Muscle layer of colon (tissue), 2 donors: Measurements from ENCODE around the gene VAMP5.
A peak's percentile ranks its signal among the peaks of the same experiment; 100 is the strongest.

Source experiments
- H3K27ac ChIP-seq: one replicate; pipeline ENCODE4 v1.7.0; 2013; ENCODE audit warnings: low read depth, mild to moderate bottlenecking, low read length, moderate library complexity
- H3K27me3 ChIP-seq, 2 donors: one replicate each; pipeline ENCODE4 v1.7.0; 2013; ENCODE audit warnings: low read length in 2 of 2, mild to moderate bottlenecking in 2 of 2; ENCODE audit not compliant: insufficient read depth in 2 of 2, control insufficient read depth in 1 of 2
- H3K36me3 ChIP-seq: one replicate; pipeline ENCODE4 v1.7.0; 2013; ENCODE audit warnings: mild to moderate bottlenecking, low read length; ENCODE audit not compliant: insufficient read depth
- H3K4me1 ChIP-seq: one replicate; pipeline ENCODE4 v1.7.0; 2013; ENCODE audit warnings: mild to moderate bottlenecking, low read length; ENCODE audit not compliant: insufficient read depth
- H3K4me3 ChIP-seq, 2 donors: one replicate each; pipeline ENCODE4 v1.7.0; 2013; ENCODE audit warnings: low read length in 2 of 2, low read depth in 1 of 2, mild to moderate bottlenecking in 1 of 2, moderate library complexity in 1 of 2
- H3K9ac ChIP-seq: one replicate; pipeline ENCODE4 v1.7.0; 2013; ENCODE audit warnings: low read length
- H3K9me3 ChIP-seq: one replicate; pipeline ENCODE4 v1.7.0; 2013; ENCODE audit warnings: mild to moderate bottlenecking, low read length
- donor health status: abdominal sarcoma.
- donor health status: Adenocarcinoma of cecum.

The VAMP5 gene

GRCh38 chr2:85577386-85578242, 6.6 kb upstream of the VAMP5 start, which contains the start of gene VAMP8:
Gene VAMP8 (plus strand): TSS chr2:85577586. CDS start chr2:85577647, 61 bp downstream.
- Histone ChIP-seq H3K9me3 (no peaks in the 10 kb centered on the region), H3K9ac (no peak within 1 kb of the TSS), H3K4me1 (no peaks in the 10 kb centered on the region), H3K4me3 (peak within 1 kb of the TSS; percentile 4 to 14), H3K27me3 (no peaks in the 10 kb centered on the region), H3K36me3 (no peaks in the 10 kb centered on the region), H3K27ac (peak within 1 kb of the TSS; percentile 32)

GRCh38 chr2:85578243-85579180, 5.7 kb upstream of the VAMP5 start:
- H3K27me3 ChIP-seq, result no peaks in the 10 kb centered on the region
- H3K9me3 ChIP-seq, result no peaks in the 10 kb centered on the region
- no peaks in the 10 kb centered on the region for H3K4me1 ChIP-seq
- peak overlapping the region in 1 of 2 donors; percentile 14 for H3K4me3 ChIP-seq
- H3K9ac ChIP-seq, result no peak overlapping the region
- no peaks in the 10 kb centered on the region for H3K36me3 ChIP-seq
- H3K27ac ChIP-seq, result no peak overlapping the region

GRCh38 chr2:85579266-85579935, 4.8 kb upstream of the VAMP5 start:
- Histone ChIP-seq H3K27ac (no peak overlapping the region), H3K4me3 (no peak overlapping the region), H3K9ac (no peak overlapping the region), H3K9me3 (no peaks in the 10 kb centered on the region), H3K4me1 (peaks cover 4% of the 10 kb centered on the region), H3K36me3 (no peaks in the 10 kb centered on the region), H3K27me3 (no peaks in the 10 kb centered on the region)

GRCh38 chr2:85580206-85580605, 4.0 kb upstream of the VAMP5 start:
- Histone ChIP-seq H3K27ac (no peak overlapping the region), H3K27me3 (no peaks in the 10 kb centered on the region), H3K9me3 (no peaks in the 10 kb centered on the region), H3K4me1 (peaks cover 12% of the 10 kb centered on the region), H3K36me3 (no peaks in the 10 kb centered on the region), H3K9ac (no peak overlapping the region), H3K4me3 (no peak overlapping the region)

GRCh38 chr2:85582492-85582891, 1.7 kb upstream of the VAMP5 start:
- Histone ChIP-seq H3K9ac (no peak overlapping the region), H3K27me3 (no peaks in the 10 kb centered on the region), H3K27ac (no peak overlapping the region), H3K9me3 (no peaks in the 10 kb centered on the region), H3K36me3 (no peaks in the 10 kb centered on the region), H3K4me1 (peaks cover 22% of the 10 kb centered on the region), H3K4me3 (no peak overlapping the region)

- Histone ChIP-seq H3K4me3 (peak overlapping the region; percentile 73 to 94), H3K4me1 (peaks cover 29% of the 10 kb centered on the region), H3K36me3 (no peaks in the 10 kb centered on the region), H3K27me3 (no peaks in the 10 kb centered on the region), H3K27ac (peak overlapping the region; percentile 37), H3K9me3 (no peaks in the 10 kb centered on the region), H3K9ac (peak overlapping the region; percentile 30)
Observed at GRCh38 chr2:85583667-85584353, 421 bp upstream of the VAMP5 start.

GRCh38 chr2:85584857-85585780, 888 bp downstream of the VAMP5 start:
- Histone ChIP-seq H3K4me3 (peak overlapping the region; percentile 73 to 94), H3K9me3 (no peaks in the 10 kb centered on the region), H3K36me3 (peaks cover 7% of the 10 kb centered on the region), H3K27ac (peak overlapping the region; percentile 59), H3K27me3 (no peaks in the 10 kb centered on the region), H3K9ac (peak overlapping the region; percentile 78), H3K4me1 (peaks cover 40% of the 10 kb centered on the region)

GRCh38 chr2:85585781-85586105, 1.5 kb downstream of the VAMP5 start:
- Histone ChIP-seq H3K9ac (no peak overlapping the region), H3K4me1 (peaks cover 47% of the 10 kb centered on the region), H3K4me3 (peak overlapping the region in 1 of 2 donors; percentile 94), H3K9me3 (no peaks in the 10 kb centered on the region), H3K36me3 (peaks cover 7% of the 10 kb centered on the region), H3K27me3 (no peaks in the 10 kb centered on the region), H3K27ac (peak overlapping the region; percentile 59)

- no peak overlapping the region for H3K27ac ChIP-seq
- peaks cover 7% of the 10 kb centered on the region for H3K36me3 ChIP-seq
- H3K4me3 ChIP-seq, result no peak overlapping the region
- H3K9ac ChIP-seq, result no peak overlapping the region
- H3K27me3 ChIP-seq, result no peaks in the 10 kb centered on the region
- peaks cover 58% of the 10 kb centered on the region for H3K4me1 ChIP-seq
- H3K9me3 ChIP-seq, result no peaks in the 10 kb centered on the region
Observed at GRCh38 chr2:85588236-85588635, 4.0 kb downstream of the VAMP5 start.

- no peak overlapping the region for H3K4me3 ChIP-seq
- no peaks in the 10 kb centered on the region for H3K9me3 ChIP-seq
- H3K27me3 ChIP-seq, result no peaks in the 10 kb centered on the region
- no peak overlapping the region for H3K9ac ChIP-seq
- peaks cover 7% of the 10 kb centered on the region for H3K36me3 ChIP-seq
- H3K27ac ChIP-seq, result no peak overlapping the region
- peaks cover 58% of the 10 kb centered on the region for H3K4me1 ChIP-seq
Observed at GRCh38 chr2:85588645-85589044, 4.4 kb downstream of the VAMP5 start.
